MCF 10A (cell line): ENCODE data around the gene EXOC2. TPM values are rescaled to one million over a fixed set of nuclear protein-coding genes. Genes with fewer than 3 reads are reported as not detected.

Source experiments
- Bru-seq: library from RNA; stranded (reverse); fragments of 400-500 nt; gene quantifications from one replicate; lab custom pipeline; 2021; lab: Mats Ljungman, UMichigan
- BruChase-seq, 2 experiments: library from RNA; stranded (reverse); fragments of 400-500 nt; gene quantifications; one replicate each; lab custom pipeline; 2021; lab: Mats Ljungman, UMichigan
- BruUV-seq: library from RNA; stranded (reverse); fragments of 400-500 nt; replicated peaks from 2 replicates; lab custom pipeline; 2021; lab: Mats Ljungman, UMichigan
- CTCF ChIA-PET: fragments of 300-600 bp; sonication (Branson Sonifier 250); formaldehyde crosslinking; extraction: SDS; loops from one replicate; lab custom pipeline; 2021; ENCODE audit warnings: antibody characterized with exemption, inconsistent platforms; lab: Yijun Ruan, JAX
- POLR2A ChIA-PET: fragments of 300-600, 350-650 bp; sonication (Branson Sonifier 250); formaldehyde crosslinking; extraction: SDS; loops from one replicate; lab custom pipeline; 2020; ENCODE audit warnings: antibody characterized with exemption, inconsistent platforms; lab: Yijun Ruan, JAX
- DNase-seq: peaks from one replicate; pipeline ENCODE4 v3.0.0-alpha.2; 2018; ENCODE audit not compliant: unreplicated experiment
- H3K27ac Mint-ChIP-seq: one replicate; pipeline ENCODE4 v1.8.0; 2022; ENCODE audit warnings: mild to moderate bottlenecking, low read depth, mixed read lengths; ENCODE audit not compliant: unreplicated experiment
- H3K27me3 Mint-ChIP-seq: one replicate; pipeline ENCODE4 v1.8.0; 2022; ENCODE audit warnings: mixed read lengths; ENCODE audit not compliant: insufficient read depth, unreplicated experiment
- H3K36me3 Mint-ChIP-seq: one replicate; pipeline ENCODE4 v1.8.0; 2022; ENCODE audit warnings: mild to moderate bottlenecking, moderate library complexity, mixed read lengths; ENCODE audit not compliant: insufficient read depth, unreplicated experiment
- H3K4me1 Mint-ChIP-seq: one replicate; pipeline ENCODE4 v1.8.0; 2022; ENCODE audit warnings: mixed read lengths; ENCODE audit not compliant: insufficient read depth, unreplicated experiment
- H3K4me3 Mint-ChIP-seq: one replicate; pipeline ENCODE4 v1.8.0; 2022; ENCODE audit warnings: mild to moderate bottlenecking, moderate library complexity, mixed read lengths; ENCODE audit not compliant: unreplicated experiment
- H3K9me3 Mint-ChIP-seq: one replicate; pipeline ENCODE4 v1.8.0; 2022; ENCODE audit warnings: mixed read lengths; ENCODE audit not compliant: unreplicated experiment
- intact Hi-C: fragments of 100-400 bp; cut with micrococcal nuclease; formaldehyde crosslinking; loops from 2 replicates; pipeline ENCODE4 v1.14.1; 2022
- long read RNA-seq: library from polyadenylated mRNA; stranded (forward); transcript quantifications from one replicate; pipeline ENCODE4 v2.0.0, GENCODE V29; 2022
- total RNA-seq: library from RNA; stranded (reverse); gene quantifications from 2 replicates; pipeline ENCODE4 v1.2.3, GENCODE V29; 2022
- TF ChIP-seq, protein P1 (sequence below): fragments of 200-600 bp; IDR thresholded peaks from one replicate; pipeline ENCODE4 v1.8.0; 2022; ENCODE audit warnings: antibody characterized with exemption, mild to moderate bottlenecking; ENCODE audit not compliant: unreplicated experiment

The EXOC2 gene, protein sequence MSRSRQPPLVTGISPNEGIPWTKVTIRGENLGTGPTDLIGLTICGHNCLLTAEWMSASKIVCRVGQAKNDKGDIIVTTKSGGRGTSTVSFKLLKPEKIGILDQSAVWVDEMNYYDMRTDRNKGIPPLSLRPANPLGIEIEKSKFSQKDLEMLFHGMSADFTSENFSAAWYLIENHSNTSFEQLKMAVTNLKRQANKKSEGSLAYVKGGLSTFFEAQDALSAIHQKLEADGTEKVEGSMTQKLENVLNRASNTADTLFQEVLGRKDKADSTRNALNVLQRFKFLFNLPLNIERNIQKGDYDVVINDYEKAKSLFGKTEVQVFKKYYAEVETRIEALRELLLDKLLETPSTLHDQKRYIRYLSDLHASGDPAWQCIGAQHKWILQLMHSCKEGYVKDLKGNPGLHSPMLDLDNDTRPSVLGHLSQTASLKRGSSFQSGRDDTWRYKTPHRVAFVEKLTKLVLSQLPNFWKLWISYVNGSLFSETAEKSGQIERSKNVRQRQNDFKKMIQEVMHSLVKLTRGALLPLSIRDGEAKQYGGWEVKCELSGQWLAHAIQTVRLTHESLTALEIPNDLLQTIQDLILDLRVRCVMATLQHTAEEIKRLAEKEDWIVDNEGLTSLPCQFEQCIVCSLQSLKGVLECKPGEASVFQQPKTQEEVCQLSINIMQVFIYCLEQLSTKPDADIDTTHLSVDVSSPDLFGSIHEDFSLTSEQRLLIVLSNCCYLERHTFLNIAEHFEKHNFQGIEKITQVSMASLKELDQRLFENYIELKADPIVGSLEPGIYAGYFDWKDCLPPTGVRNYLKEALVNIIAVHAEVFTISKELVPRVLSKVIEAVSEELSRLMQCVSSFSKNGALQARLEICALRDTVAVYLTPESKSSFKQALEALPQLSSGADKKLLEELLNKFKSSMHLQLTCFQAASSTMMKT
- 14.6 and 18.9 TPM in 2 replicates for total RNA-seq
- Bru-seq, nascent RNA, result percentile 75 among the genes with signal in this experiment
- percentile 62 among the genes with signal in this experiment for BruChase-seq, experiment 1, labeled RNA remaining after a 6-hour chase
- BruChase-seq, experiment 2, labeled RNA remaining after a 2-hour chase, result percentile 65 among the genes with signal in this experiment
- long read RNA-seq, full-length matches to known transcripts, result 38 of 73 reads
- long read RNA-seq, partial matches to known transcripts, result 6 of 73 reads
- long read RNA-seq, other reads (novel, unspliced or antisense), result 29 of 73 reads

DNA sequence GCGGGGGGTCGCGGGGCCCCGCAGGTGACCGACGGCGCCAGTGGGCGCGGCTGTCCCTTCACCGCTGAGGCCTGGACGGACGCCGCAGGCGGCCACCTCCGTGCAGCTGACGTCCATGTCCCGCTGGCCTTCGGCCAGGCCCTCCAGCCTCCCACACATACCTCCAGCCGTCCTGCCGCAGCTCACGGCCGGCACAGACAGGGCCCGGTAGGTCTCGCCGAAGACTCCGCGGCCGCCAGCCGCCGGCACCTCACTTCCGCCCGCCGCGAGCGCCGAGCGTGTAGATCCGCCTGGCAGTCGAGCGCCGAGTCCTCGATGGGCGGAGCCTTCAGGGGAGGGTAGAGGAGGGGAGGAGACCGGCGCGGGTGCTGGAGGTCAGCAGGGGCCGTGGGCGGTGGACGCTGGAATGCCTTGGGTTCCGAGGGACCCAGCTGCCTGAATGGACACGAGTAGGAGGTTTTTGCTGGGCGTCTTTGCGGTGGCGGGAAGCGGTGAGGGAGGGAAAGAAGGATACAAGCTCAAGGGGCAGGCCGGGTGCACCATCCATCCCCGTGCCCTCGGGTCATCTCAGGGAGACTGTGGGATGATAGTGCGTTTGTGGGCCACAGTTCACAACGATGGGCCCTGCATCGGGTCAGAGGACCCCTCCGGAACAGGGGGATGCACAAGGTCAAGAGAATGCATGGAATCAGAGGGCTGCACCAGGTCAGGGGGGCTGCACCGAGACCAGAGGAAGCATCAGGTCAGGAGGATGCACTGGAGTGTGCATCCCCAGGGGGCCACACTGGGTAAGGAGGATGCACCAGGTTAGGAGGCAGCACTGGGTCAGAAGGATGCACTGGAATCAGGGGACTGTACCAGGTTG is at the start of gene EXOC2:
TSS of gene EXOC2 (minus strand) at position 282 of the 865 bp plus-strand sequence. CDS start 55,321 bp downstream, outside the sequence.
- no peaks in the 10 kb centered on the region for H3K36me3 Mint-ChIP-seq
- H3K4me1 Mint-ChIP-seq, result peaks cover 16% of the 10 kb centered on the region
- intact Hi-C loops, result loop anchor here (2.0 kb wide), 1 partner anchor 76 kb away; no protein-coding TSS in a partner anchor
- BruUV-seq, result no TSS peak
- TF ChIP-seq, protein P1, sequence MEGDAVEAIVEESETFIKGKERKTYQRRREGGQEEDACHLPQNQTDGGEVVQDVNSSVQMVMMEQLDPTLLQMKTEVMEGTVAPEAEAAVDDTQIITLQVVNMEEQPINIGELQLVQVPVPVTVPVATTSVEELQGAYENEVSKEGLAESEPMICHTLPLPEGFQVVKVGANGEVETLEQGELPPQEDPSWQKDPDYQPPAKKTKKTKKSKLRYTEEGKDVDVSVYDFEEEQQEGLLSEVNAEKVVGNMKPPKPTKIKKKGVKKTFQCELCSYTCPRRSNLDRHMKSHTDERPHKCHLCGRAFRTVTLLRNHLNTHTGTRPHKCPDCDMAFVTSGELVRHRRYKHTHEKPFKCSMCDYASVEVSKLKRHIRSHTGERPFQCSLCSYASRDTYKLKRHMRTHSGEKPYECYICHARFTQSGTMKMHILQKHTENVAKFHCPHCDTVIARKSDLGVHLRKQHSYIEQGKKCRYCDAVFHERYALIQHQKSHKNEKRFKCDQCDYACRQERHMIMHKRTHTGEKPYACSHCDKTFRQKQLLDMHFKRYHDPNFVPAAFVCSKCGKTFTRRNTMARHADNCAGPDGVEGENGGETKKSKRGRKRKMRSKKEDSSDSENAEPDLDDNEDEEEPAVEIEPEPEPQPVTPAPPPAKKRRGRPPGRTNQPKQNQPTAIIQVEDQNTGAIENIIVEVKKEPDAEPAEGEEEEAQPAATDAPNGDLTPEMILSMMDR, result no peak
- peak within 1 kb of the TSS; percentile 93 for H3K4me3 Mint-ChIP-seq
- H3K27ac Mint-ChIP-seq, result peak within 1 kb of the TSS; percentile 82
- DNase-seq, result peak; percentile 85
- ChIA-PET CTCF (interaction anchor here (0.6 kb wide), 1 partner anchor 33 kb away, joined by 3 read pairs; no protein-coding TSS in a partner anchor), POLR2A (interaction anchor here (0.7 to 3.7 kb wide), 8 partner anchors 8 to 623 kb away, joined by 3 to 69 read pairs (median 5); no protein-coding TSS in a partner anchor)
- no peaks in the 10 kb centered on the region for H3K27me3 Mint-ChIP-seq
- no peaks in the 10 kb centered on the region for H3K9me3 Mint-ChIP-seq

DNA sequence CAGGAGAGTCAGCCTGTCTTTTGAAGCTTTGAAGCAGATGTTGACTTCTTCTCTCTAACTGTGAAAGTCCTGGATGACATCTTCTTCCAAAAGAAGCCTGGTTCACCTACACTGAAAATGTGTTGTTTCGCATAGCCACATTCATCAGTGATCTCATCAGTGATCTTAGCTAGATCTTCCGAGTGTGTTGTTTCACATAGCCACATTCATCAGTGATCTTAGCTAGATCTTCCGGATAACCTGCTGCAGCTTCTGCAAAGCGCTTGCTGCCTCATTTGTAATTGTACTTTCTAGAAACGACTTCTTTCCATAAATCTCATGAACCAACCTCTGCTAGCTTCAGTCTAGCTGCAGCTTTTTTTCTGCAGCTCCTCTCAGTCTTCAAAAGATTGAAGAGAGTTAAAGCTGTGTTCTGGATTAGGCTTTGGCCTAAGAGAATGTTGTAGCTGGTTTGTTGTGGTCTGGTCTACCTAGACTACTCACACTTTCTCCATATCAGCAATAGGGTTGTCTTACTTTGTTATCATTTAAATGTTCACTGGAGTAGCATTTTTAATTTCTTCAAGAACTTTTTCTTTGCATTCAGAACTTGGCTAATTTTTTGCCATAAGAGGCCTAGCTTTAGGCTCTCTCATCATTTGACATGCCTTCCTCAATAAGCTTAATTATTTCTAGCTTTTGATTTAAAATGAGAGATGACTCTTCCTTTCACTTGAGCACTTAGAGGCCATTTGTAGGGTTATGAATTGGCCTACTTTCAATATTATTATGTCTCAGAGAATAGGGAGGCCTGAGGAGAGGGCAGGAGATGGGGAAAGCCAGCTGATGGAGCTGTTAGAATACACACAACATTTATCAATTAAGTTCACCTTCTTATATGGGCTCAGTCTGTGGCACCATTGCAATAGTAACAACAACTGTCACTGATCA is 48.7 kb upstream of the EXOC2 start:
- POLR2A ChIA-PET, result interaction anchor here (0.6 to 1.0 kb wide), 4 partner anchors 8 to 400 kb away, joined by 3 to 4 read pairs (median 3); no protein-coding TSS in a partner anchor
- H3K4me1 Mint-ChIP-seq, result no peaks in the 10 kb centered on the region
- no peak overlapping the region for H3K27ac Mint-ChIP-seq
- TF ChIP-seq, protein P1, result no peak
- no peaks in the 10 kb centered on the region for H3K36me3 Mint-ChIP-seq
- H3K9me3 Mint-ChIP-seq, result no peaks in the 10 kb centered on the region
- BruUV-seq, result no TSS peak
- CTCF ChIA-PET, result interaction anchor here (1.0 kb wide), 1 partner anchor 21 kb away, joined by 3 read pairs; no protein-coding TSS in a partner anchor
- intact Hi-C loops, result no loop called here
- H3K4me3 Mint-ChIP-seq, result no peak overlapping the region
- H3K27me3 Mint-ChIP-seq, result no peaks in the 10 kb centered on the region
- DNase-seq, result no peak
